ENCODE results near the gene STH. TPM values are rescaled to one million over a fixed set of nuclear protein-coding genes. Genes with fewer than 3 reads are reported as not detected.

Gene STH
- total RNA-seq, 4 donors from 2014 or later = not detected

DNA sequence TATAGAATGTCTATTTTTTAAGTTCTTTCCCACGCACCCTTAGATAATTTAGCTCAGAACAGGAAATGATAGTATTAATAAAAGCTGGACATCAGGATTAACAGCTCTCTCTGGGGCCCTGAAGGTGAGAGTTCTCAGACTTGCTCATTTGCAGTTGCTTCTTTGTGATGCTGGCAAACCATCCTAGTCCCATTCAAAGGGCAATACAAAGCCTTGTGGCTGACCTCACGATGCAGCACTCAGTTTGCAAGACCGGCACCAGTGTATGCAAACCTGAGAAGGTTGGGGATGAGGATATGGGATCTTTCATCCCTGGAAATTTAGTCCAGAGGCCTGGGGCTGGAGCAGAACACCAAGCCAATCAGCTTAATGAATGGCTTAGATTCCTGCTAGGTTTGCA lies 29.3 kb downstream of the STH start:
- Histone ChIP-seq H3K4me3 (no peak overlapping the region), H3K4me1 (peaks cover 0 to 13% (median 0%) of the 10 kb centered on the region in 3 donors), H3K9me3 (no peaks in the 10 kb centered on the region), H3K27ac (no peak overlapping the region), H3K27me3 (no peaks in the 10 kb centered on the region), H3K36me3 (peaks cover 11 to 100% (median 46%) of the 10 kb centered on the region in 3 donors)
- intact Hi-C loops (cut with DNase I) = no loop called here
- DNase-seq = no peak
- WGBS, 2 donors = 75 to 86% methylated on average over 1 to 3 of the region's 3 CpGs
- TF ChIP-seq POLR2A (IDR thresholded peaks at IDR 0.05) = no peak
- TF ChIP-seq, protein P1, sequence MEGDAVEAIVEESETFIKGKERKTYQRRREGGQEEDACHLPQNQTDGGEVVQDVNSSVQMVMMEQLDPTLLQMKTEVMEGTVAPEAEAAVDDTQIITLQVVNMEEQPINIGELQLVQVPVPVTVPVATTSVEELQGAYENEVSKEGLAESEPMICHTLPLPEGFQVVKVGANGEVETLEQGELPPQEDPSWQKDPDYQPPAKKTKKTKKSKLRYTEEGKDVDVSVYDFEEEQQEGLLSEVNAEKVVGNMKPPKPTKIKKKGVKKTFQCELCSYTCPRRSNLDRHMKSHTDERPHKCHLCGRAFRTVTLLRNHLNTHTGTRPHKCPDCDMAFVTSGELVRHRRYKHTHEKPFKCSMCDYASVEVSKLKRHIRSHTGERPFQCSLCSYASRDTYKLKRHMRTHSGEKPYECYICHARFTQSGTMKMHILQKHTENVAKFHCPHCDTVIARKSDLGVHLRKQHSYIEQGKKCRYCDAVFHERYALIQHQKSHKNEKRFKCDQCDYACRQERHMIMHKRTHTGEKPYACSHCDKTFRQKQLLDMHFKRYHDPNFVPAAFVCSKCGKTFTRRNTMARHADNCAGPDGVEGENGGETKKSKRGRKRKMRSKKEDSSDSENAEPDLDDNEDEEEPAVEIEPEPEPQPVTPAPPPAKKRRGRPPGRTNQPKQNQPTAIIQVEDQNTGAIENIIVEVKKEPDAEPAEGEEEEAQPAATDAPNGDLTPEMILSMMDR (IDR thresholded peaks at IDR 0.05) = no peak

DNA sequence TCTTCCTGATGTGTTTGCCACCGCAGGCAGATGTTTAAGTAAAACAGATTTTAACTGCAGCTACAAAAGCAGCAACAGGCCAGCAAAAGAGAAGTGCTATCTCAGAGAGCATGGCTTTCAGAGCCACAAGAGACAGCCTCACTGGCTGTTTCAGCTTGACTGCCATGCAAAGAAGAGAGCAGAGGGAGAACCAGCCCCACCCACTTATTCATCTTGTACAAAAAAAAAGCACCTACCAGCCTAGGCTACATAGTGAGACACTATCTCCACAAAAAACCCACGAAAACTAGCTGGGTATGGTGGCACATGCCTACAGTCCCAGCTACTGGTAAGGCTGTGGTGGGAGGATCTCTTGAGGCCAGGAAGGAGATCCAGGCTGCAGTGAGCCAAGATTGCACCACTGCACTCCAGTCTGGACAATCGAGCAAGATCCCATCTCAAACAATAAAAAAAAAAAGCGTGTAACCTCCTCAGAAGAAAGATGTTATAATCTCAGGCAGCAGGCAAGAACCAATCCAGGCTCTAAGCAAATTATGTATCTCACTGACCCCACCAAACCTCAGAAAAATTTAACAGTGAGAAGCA lies 30.0 kb downstream of the STH start:
- no peak for TF ChIP-seq POLR2A (IDR thresholded peaks at IDR 0.05)
- TF ChIP-seq, protein P1 (IDR thresholded peaks at IDR 0.05) = no peak

DNA sequence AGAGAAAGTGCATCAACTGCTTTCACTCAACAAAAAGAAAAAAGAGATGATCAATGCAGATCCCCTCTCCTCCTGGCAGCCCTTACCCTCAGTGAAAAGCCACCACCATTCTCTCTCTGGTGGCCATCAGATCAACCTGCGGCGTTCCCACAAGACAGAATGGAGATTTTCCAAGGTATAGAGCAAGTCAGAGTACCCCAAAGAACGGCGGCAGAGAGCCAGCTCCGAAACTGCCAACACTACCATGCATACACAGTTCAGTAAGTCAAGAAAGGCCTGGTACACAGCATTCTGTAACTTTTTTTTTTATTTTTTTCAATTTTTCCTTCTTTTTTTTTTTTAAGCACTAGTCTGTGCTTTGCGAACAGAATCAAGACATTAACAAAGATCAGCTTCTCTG lies 30.6 kb downstream of the STH start:
- intact Hi-C loops (cut with DNase I) = no loop called here
- peaks cover 11 to 100% (median 57%) of the 10 kb centered on the region in 3 donors for H3K36me3 ChIP-seq

More for the DNA sequence above, 30.0 kb downstream of the STH start:
- H3K27me3 ChIP-seq = no peaks in the 10 kb centered on the region
- no peak overlapping the region for H3K27ac ChIP-seq
- intact Hi-C loops (cut with DNase I) = no loop called here
- no peak overlapping the region for H3K4me3 ChIP-seq
- H3K4me1 ChIP-seq = peaks cover 0 to 13% (median 0%) of the 10 kb centered on the region in 3 donors
- DNase-seq = no peak
- 56 to 70% methylated on average over 4 of the region's 4 CpGs for WGBS, 2 donors
- H3K36me3 ChIP-seq = peaks cover 11 to 100% (median 51%) of the 10 kb centered on the region in 3 donors
- H3K9me3 ChIP-seq = no peaks in the 10 kb centered on the region

DNA sequence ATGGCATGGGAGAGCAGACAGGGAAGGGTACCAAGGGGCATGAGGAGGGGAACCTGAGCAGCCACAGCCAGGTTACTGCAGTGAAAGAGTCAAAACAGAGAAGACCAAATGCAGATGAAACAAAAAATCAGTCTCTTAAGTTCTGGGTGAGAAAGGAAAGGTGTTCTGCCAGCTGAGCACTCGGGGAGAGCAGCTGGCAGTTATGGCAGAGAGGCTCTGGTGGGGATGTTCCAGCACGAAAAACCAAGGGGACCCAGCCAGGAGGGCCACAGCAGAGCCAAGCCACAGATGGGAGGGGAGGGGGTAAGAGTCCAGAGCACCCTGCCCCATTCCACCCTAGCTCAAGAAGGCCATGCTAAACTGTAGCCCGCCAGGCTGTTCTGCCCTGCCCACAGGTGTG lies 31.7 kb downstream of the STH start:
- H3K36me3 ChIP-seq = peaks cover 11 to 100% (median 59%) of the 10 kb centered on the region in 3 donors
- intact Hi-C loops (cut with DNase I) = no loop called here
- DNase-seq = no peak

More for the DNA sequence above, 30.6 kb downstream of the STH start:
- Histone ChIP-seq H3K4me1 (peaks cover 0 to 13% (median 0%) of the 10 kb centered on the region in 3 donors), H3K27me3 (no peaks in the 10 kb centered on the region), H3K27ac (no peak overlapping the region), H3K9me3 (no peaks in the 10 kb centered on the region), H3K4me3 (no peak overlapping the region)
- DNase-seq = no peak
- TF ChIP-seq, protein P1 (IDR thresholded peaks at IDR 0.05) = no peak
- TF ChIP-seq POLR2A (IDR thresholded peaks at IDR 0.05) = no peak
- WGBS, 2 donors = 91 to 96% methylated on average over 6 of the region's 6 CpGs

DNA sequence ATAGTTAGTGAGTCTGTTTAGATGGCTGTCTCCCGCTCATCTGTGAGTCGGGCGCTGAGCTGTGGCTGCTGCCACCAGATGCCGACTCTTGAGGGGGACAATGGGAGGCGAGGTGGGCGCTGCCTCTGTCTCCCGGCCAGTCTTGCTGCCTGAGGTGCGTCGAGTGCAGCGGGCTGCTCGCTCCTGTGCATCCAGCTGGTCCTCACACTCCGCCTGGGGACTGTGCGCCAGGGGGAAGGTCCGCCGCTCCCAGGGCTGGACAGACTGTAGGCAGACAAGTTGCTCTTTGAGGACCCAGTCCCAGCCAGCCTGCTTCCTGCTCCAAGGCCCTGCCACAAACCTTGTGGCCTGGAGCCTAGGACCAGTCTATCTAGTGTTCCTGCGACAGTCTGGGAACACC lies 32.4 kb downstream of the STH start:
- WGBS, 2 donors = 91 to 95% methylated on average over 6 to 8 of the region's 16 CpGs
- H3K9me3 ChIP-seq = no peaks in the 10 kb centered on the region
- DNase-seq = no peak
- peaks cover 0 to 13% (median 0%) of the 10 kb centered on the region in 3 donors for H3K4me1 ChIP-seq
- no peak overlapping the region for H3K4me3 ChIP-seq
- H3K27ac ChIP-seq = no peak overlapping the region
- no peak for TF ChIP-seq POLR2A (IDR thresholded peaks at IDR 0.05)
- TF ChIP-seq, protein P1 (IDR thresholded peaks at IDR 0.05) = no peak
- intact Hi-C loops (cut with DNase I) = no loop called here
- H3K36me3 ChIP-seq = peaks cover 11 to 100% (median 58%) of the 10 kb centered on the region in 3 donors
- H3K27me3 ChIP-seq = no peaks in the 10 kb centered on the region

More for the DNA sequence above, 31.7 kb downstream of the STH start:
- Histone ChIP-seq H3K27me3 (no peaks in the 10 kb centered on the region), H3K4me1 (peaks cover 0 to 13% (median 0%) of the 10 kb centered on the region in 3 donors), H3K9me3 (no peaks in the 10 kb centered on the region), H3K4me3 (no peak overlapping the region), H3K27ac (no peak overlapping the region)
- WGBS, 2 donors = 81 to 88% methylated on average over 2 of the region's 3 CpGs
- TF ChIP-seq, protein P1 (IDR thresholded peaks at IDR 0.05) = no peak
- TF ChIP-seq POLR2A (IDR thresholded peaks at IDR 0.05) = no peak
